HCT116 (cell line): Measurements from ENCODE around the gene ZNF367.
A peak's percentile ranks its signal among the peaks of the same experiment; 100 is the strongest.

Source experiments
- CTCF ChIP-seq, 3 experiments: fragments of 200-600 bp in 1 of 3; sonication (generic) in 1 of 3; IDR thresholded peaks in 2 of 3; conservative IDR thresholded peaks in 1 of 3; 2 replicates each; pipeline ENCODE4 v1.5.1; 2012 to 2017; ENCODE audit warnings: low read depth in 2 of 3, low read length in 2 of 3, antibody characterized with exemption in 1 of 3, borderline replicate concordance in 1 of 3, control low read depth in 1 of 3, mild to moderate bottlenecking in 1 of 3, mixed read lengths in 1 of 3, mixed run types in 1 of 3, moderate library complexity in 1 of 3; ENCODE audit not compliant: insufficient read depth in 1 of 3
- EZH2 ChIP-seq: fragments of 200-600 bp; sonication (generic); IDR thresholded peaks from 2 replicates; pipeline ENCODE4 v1.6.1; 2017; ENCODE audit warnings: antibody characterized with exemption, mixed run types
- POLR2A ChIP-seq: IDR thresholded peaks from 2 replicates; pipeline ENCODE4 v1.7.0; 2011; ENCODE audit warnings: borderline replicate concordance; ENCODE audit not compliant: insufficient read depth, insufficient read length; ENCODE audit errors: extremely low read depth
- POLR2AphosphoS5 ChIP-seq: IDR thresholded peaks from 2 replicates; pipeline ENCODE4 v1.6.1; 2011; ENCODE audit warnings: mild to moderate bottlenecking, low read depth, low read length, moderate library complexity
- RAD21 ChIP-seq: IDR thresholded peaks from 2 replicates; pipeline ENCODE4 v1.6.1; 2012; ENCODE audit warnings: low read depth, mild to moderate bottlenecking
- SIN3A ChIP-seq: IDR thresholded peaks from 2 replicates; pipeline ENCODE4 v1.6.1; 2012; ENCODE audit warnings: low read depth
- SP1 ChIP-seq: IDR thresholded peaks from 2 replicates; pipeline ENCODE4 v1.6.1; 2012; ENCODE audit warnings: low read depth
- SRF ChIP-seq: IDR thresholded peaks from 2 replicates; pipeline ENCODE4 v1.6.1; 2012; ENCODE audit warnings: low read depth
- TCF7L2 ChIP-seq: IDR thresholded peaks from 2 replicates; pipeline ENCODE4 v1.7.0; 2011; ENCODE audit warnings: borderline replicate concordance, inconsistent platforms; ENCODE audit not compliant: insufficient read depth, insufficient read length; ENCODE audit errors: extremely low read depth

- TF ChIP-seq CTCF (IDR thresholded peaks at IDR 0.05 in 2 of 3, conservative IDR thresholded peaks at IDR 0.05 in 1 of 3; ENCODE audit: borderline replicate concordance in 1 of 3, insufficient read depth in 1 of 3, low read depth in 2 of 3, low read length in 2 of 3) (no peak), EZH2 (no peak), POLR2AphosphoS5 (peak; percentile 45; the same call in 1 of the 2 replicates), TCF7L2 (no peak), SRF (no peak), RAD21 (peak; percentile 19; the same call in 1 of the 2 replicates), SP1 (no peak; the same call in 1 of the 2 replicates), SIN3A (no peak), POLR2A (peak; percentile 14)
These were observed 935 bp upstream of the ZNF367 start for GRCh38 chr9:96418920-96419690.
